NCI-H2029 treated with DMSO at 0.1 percent for 48 hours (cell line): ENCODE results near the gene SLC35F2.
A peak's percentile ranks its signal among the peaks of the same experiment; 100 is the strongest.
"Not testable (repeated sequence)": the region's sequence is repeated elsewhere in the genome, so short reads cannot be mapped to it uniquely, and the experiment has no call there.

Experiments used
- DNase-seq: peaks from one replicate; lab custom pipeline; 2025; lab: John Stamatoyannopoulos, UW

Gene SLC35F2

GRCh38 chr11:107858217-107859070, at the start of gene SLC35F2:
Gene SLC35F2 (minus strand): TSS chr11:107858787. CDS start chr11:107858767, 20 bp downstream.
- DNase-seq, result peak; percentile 75

GRCh38 chr11:107908211-107908610, 49.6 kb upstream of the SLC35F2 start:
- DNase-seq, result no peak

- DNase-seq, result no peak
These were observed 39.7 kb upstream of the SLC35F2 start for GRCh38 chr11:107898270-107898669.

- DNase-seq, result no peak
These were observed 23.7 kb upstream of the SLC35F2 start for GRCh38 chr11:107882095-107882820.

- not testable (repeated sequence) for DNase-seq
These were observed 22.9 kb upstream of the SLC35F2 start for GRCh38 chr11:107881471-107881870.

- DNase-seq, result no peak
These were observed 17.6 kb upstream of the SLC35F2 start for GRCh38 chr11:107876141-107876540.

GRCh38 chr11:107864591-107864990, 6.0 kb upstream of the SLC35F2 start:
- DNase-seq, result no peak

- DNase-seq, result no peak
These were observed 2.1 kb upstream of the SLC35F2 start for GRCh38 chr11:107860688-107861087.

- DNase-seq, result not testable (repeated sequence)
These were observed 1.6 kb upstream of the SLC35F2 start for GRCh38 chr11:107860240-107860620.

GRCh38 chr11:107859459-107860239, 1.1 kb upstream of the SLC35F2 start:
- DNase-seq, result peak; percentile 39

- no peak for DNase-seq
These were observed 904 bp downstream of the SLC35F2 start for GRCh38 chr11:107857550-107858216.

GRCh38 chr11:107856981-107857517, 1.5 kb downstream of the SLC35F2 start:
- DNase-seq, result no peak

GRCh38 chr11:107856180-107856980, 2.2 kb downstream of the SLC35F2 start:
- no peak for DNase-seq

- DNase-seq, result no peak
These were observed 5.5 kb downstream of the SLC35F2 start for GRCh38 chr11:107853070-107853469.

GRCh38 chr11:107851704-107852310, 6.8 kb downstream of the SLC35F2 start:
- DNase-seq, result no peak

GRCh38 chr11:107849790-107850189, 8.8 kb downstream of the SLC35F2 start:
- no peak for DNase-seq

GRCh38 chr11:107848345-107848744, 10.2 kb downstream of the SLC35F2 start:
- DNase-seq, result no peak

GRCh38 chr11:107847184-107847583, 11.4 kb downstream of the SLC35F2 start:
- no peak for DNase-seq

GRCh38 chr11:107844041-107844440, 14.5 kb downstream of the SLC35F2 start:
- DNase-seq, result no peak

- DNase-seq, result no peak
These were observed 16.0 kb downstream of the SLC35F2 start for GRCh38 chr11:107842412-107843100.
